ENCODE measurements around the gene ADCYAP1R1. TPM values are rescaled to one million over a fixed set of nuclear protein-coding genes. Genes with fewer than 3 reads are reported as not detected.

Gene ADCYAP1R1
- total RNA-seq (ENCODE audit: insufficient read depth, low replicate concordance), result 0.48 TPM

- peak; percentile 56 for DNase-seq (ENCODE audit: low spot score)
Measured at GRCh38 chr7:31051598-31052486, at the start of gene ADCYAP1R1. Gene ADCYAP1R1 (plus strand): TSS chr7:31052308. CDS start chr7:31063265, 10,957 bp downstream.

GRCh38 chr7:31003097-31003496 lies 49.0 kb upstream of the ADCYAP1R1 start:
- no peak for DNase-seq (ENCODE audit: low spot score)

GRCh38 chr7:31003721-31004120 lies 48.4 kb upstream of the ADCYAP1R1 start:
- DNase-seq (ENCODE audit: low spot score), result no peak

GRCh38 chr7:31004393-31004792 lies 47.7 kb upstream of the ADCYAP1R1 start:
- DNase-seq (ENCODE audit: low spot score), result peak; percentile 47

DNA sequence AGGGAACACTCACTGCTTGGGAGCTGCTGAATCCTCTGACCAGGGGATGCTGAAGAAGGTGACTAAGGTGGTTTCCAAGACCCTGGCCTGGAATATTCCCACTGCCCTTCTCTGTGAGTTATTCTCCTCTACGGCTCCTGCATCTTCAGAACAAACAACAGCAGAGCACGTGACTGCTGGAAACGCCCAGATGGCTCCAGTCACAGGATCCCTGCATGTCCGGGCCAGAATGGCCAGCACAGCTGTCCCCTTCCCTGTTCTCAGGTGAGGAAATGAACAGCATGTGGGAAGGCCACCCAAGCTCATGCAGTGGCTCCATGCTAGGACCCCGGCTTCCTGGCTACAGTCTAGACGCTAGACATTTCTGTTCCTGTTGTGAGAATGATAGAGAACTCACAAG lies 45.3 kb upstream of the ADCYAP1R1 start:
- no peak for DNase-seq (ENCODE audit: low spot score)

GRCh38 chr7:31007634-31008033 lies 44.5 kb upstream of the ADCYAP1R1 start:
- peak; percentile 50 for DNase-seq (ENCODE audit: low spot score)

DNA sequence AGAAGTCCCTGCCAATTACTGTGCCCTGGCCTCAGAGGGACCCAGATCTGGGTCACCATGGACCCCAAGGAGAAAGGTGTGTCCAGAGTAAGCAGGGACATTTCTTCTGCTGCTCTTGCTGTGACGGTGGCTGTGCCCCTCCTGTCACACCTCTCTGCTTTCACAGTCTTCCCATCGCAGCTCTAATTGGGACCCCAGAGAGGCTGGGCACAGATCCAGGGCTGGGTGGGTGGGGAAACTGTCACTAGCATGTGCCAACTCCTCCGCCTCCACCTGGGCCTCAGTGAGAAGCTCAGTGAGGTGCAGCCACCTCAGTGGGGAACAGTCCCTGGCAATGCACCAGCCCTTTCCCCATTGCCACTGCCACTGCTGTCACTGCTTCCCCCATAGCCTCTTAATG lies 37.3 kb upstream of the ADCYAP1R1 start:
- no peak for DNase-seq (ENCODE audit: low spot score)

GRCh38 chr7:31017032-31017675 lies 35.0 kb upstream of the ADCYAP1R1 start:
- no peak for DNase-seq (ENCODE audit: low spot score)

GRCh38 chr7:31017721-31018120 lies 34.4 kb upstream of the ADCYAP1R1 start:
- DNase-seq (ENCODE audit: low spot score), result no peak

GRCh38 chr7:31019509-31019908 lies 32.6 kb upstream of the ADCYAP1R1 start:
- DNase-seq (ENCODE audit: low spot score), result no peak

DNA sequence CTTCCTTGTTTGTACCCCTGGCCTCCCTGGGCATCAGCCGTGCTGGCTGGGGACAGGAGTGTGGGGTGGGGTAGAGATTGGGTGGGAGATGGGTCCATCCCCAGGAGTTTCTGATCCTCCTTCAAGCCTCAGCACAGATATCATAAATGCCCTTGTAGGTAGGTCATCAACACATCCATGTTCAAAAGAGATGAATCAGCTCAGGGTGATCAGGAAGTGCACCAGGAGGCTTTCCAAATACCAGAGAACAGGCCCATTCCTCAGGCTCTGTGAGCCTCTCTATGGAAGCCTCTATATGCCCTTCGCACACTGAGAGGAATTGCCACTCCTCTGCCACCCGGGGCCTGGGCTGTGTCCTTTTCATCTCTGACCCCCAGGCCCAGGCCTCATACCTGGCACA lies 31.9 kb upstream of the ADCYAP1R1 start:
- no peak for DNase-seq (ENCODE audit: low spot score)

DNA sequence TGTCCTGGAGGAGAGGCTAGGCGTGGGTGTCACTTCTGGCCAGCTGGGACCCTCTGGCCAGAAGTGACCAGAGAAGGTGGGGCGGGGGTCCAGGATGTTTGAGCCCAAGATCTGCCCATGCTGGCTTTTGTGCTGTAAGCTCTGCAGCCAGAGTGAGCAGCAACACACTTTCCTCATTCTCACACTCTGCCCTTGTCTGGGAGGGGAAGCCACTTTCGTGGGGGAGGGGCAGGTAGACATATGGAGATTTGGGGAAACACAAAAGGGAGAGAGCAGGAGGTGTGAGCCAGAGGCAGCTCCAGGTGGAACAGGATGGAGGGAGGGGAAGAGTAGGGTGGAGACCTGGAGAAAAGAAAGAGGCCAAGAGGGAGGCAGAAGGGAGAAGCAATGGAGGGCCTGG lies 31.5 kb upstream of the ADCYAP1R1 start:
- no peak for DNase-seq (ENCODE audit: low spot score)

DNA sequence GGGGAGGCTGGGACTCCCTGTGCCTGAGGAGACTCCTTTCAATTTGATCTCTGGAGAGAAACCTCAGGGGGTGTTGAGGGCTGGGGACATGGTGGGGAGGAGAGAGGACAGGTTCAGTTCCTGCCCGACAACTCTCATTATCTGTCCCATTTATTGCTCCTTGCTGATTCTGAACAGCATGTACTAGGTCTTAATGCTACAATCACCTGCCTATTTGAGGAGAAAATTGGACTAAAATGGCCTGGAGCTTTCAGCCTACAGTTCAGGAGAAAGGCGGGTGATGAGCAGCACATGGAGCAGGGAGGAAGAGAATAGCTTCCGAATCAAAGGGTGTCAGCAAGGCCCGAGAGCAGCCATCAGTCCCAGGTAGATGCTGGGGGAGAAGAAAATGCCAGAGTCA lies 30.0 kb upstream of the ADCYAP1R1 start:
- no peak for DNase-seq (ENCODE audit: low spot score)

- no peak for DNase-seq (ENCODE audit: low spot score)
Measured at GRCh38 chr7:31022726-31023125, 29.4 kb upstream of the ADCYAP1R1 start.

DNA sequence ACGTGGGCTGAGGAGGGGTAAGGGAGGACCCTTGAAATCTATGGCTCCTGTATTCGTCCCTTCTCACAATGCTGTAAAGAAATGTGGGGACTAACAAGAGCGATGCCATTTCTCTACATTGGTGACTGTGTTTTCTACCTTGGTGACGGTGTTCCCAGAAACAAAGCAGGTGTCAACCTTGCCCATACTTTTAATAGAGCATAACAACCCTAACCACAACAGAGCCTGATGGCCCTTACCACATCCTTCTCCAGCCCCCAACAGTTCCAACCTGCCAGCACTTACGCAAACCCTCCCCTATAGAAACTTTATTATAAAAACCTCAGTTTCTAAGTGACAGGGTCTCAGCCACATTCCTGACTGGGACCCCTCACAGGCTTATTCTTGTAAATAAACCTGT lies 28.2 kb upstream of the ADCYAP1R1 start:
- no peak for DNase-seq (ENCODE audit: low spot score)

- DNase-seq (ENCODE audit: low spot score), result peak; percentile 68
Measured at GRCh38 chr7:31027161-31027965, 24.7 kb upstream of the ADCYAP1R1 start.

GRCh38 chr7:31028006-31028405 lies 24.1 kb upstream of the ADCYAP1R1 start:
- no peak for DNase-seq (ENCODE audit: low spot score)

GRCh38 chr7:31028417-31028992 lies 23.6 kb upstream of the ADCYAP1R1 start:
- no peak for DNase-seq (ENCODE audit: low spot score)

- no peak for DNase-seq (ENCODE audit: low spot score)
Measured at GRCh38 chr7:31029251-31030042, 22.7 kb upstream of the ADCYAP1R1 start.

DNA sequence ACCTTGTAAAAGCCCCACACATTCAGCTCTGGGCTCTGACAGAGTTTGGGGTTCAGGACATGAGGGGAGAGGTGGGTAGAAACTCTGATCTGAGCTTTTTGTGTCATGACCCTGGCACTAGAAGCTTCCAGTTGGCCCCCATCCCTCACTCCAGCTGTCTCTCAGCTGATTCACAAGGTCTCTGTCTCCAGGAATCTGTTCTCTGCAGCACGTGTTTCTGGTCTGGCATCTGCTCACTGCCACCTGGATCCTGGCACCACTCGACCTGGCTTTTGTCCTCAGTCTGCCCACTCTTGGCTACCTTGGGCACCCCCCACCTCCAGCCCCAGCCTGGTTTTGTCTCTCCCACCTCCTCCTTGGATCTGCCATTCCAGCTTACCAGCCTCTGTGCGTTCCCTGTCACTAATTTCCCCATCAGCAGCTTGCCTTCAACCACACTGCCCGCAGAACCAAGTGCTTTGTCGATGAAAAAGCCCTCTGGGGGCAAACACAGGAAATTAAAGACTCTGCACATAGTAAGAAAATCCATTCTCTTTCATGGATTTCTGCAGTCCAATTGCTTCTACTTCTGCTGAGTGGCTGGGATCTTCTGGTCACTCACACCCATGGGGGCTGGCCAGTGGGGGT lies 18.3 kb upstream of the ADCYAP1R1 start:
- no peak for DNase-seq (ENCODE audit: low spot score)

Measured in umbilical cord (tissue), 2 donors.